Ovary (tissue), 9 donors: Measurements from ENCODE around the gene LACTB. TPM values are rescaled to one million over a fixed set of nuclear protein-coding genes. Genes with fewer than 3 reads are reported as not detected.

Experiments used
- DNase-seq, 5 donors: peaks; one replicate each; pipeline ENCODE4 v3.0.0-alpha.2; 2019 to 2020
- H3K27ac ChIP-seq, 2 donors: fragments of 200-600 bp; one replicate each; pipeline versions ENCODE4 v1.5.1 to v1.8.0; 2019 to 2022
- H3K27me3 ChIP-seq: fragments of 200-600 bp; one replicate; pipeline ENCODE4 v1.8.0; 2022
- H3K36me3 ChIP-seq: fragments of 200-600 bp; sonication (generic); one replicate; pipeline ENCODE4 v1.5.1; 2019
- H3K4me1 ChIP-seq: one replicate; pipeline ENCODE4 v1.8.1; 2013; ENCODE audit warnings: mild to moderate bottlenecking, moderate library complexity; ENCODE audit not compliant: insufficient read depth
- H3K4me3 ChIP-seq: fragments of 200-600 bp; sonication (generic); one replicate; pipeline ENCODE4 v1.5.1; 2017
- H3K9me3 ChIP-seq, 2 donors: fragments of 200-600 bp in 1 of 2; sonication (generic) in 1 of 2; one replicate each; pipeline versions ENCODE4 v1.5.1 to v1.8.1; 2013 to 2019; ENCODE audit warnings: mild to moderate bottlenecking in 1 of 2, moderate library complexity in 1 of 2
- EP300 ChIP-seq: sonication (generic); formaldehyde crosslinking; IDR thresholded peaks from one replicate; pipeline ENCODE4 v1.6.1; 2017; ENCODE audit warnings: antibody characterized with exemption
- POLR2A ChIP-seq: fragments of 450-650 bp; IDR thresholded peaks from one replicate; pipeline ENCODE4 v1.6.1; 2017; ENCODE audit warnings: antibody characterized with exemption, mild to moderate bottlenecking, moderate library complexity
- WGBS, 3 donors: extraction: QIAGEN DNeasy Blood & Tissue Kit in 1 of 3; methylation state at CpG; one replicate each; pipeline versions ENCODE4 v1.1.5 to v1.1.7; 2013 to 2017; 5-methylcytosine and 5-hydroxymethylcytosine counted together
- intact Hi-C, 4 donors: fragments of 100-400 bp; cut with DNase I; formaldehyde crosslinking; loops; one replicate each; pipeline versions ENCODE4 v1.11.0 to v1.15.1; 2022 to 2023
- polyA plus RNA-seq, 2 donors: library from polyadenylated mRNA; stranded (reverse); fragments of 200-250 nt in 1 of 2; fragments of 350-450 nt in 1 of 2; fragmentation: Illumina TruSeq in 1 of 2; extraction: RNeasy Lipid Tissue Mini Kit (QIAGEN cat#74804) in 1 of 2; gene quantifications; one replicate each; pipeline ENCODE4 v1.2.3, GENCODE V29; 2013 to 2014
- total RNA-seq, 7 donors: library from RNA; depleted of rRNA in 2 of 7; stranded (reverse); fragments of >200 nt in 2 of 7; fragmentation: NEBNext Ultra II Directional in 3 of 7; extraction: Animal tissue kit (Norgen Biotek cat#: 25700) in 3 of 7; gene quantifications; one replicate each; pipeline versions ENCODE4 v1.1.0 to v1.2.4, GENCODE V29; 2016 to 2023
- TF ChIP-seq, protein P1 (sequence below), 3 donors: fragments of 450-650 bp in 2 of 3; fragments of 200-600 bp in 1 of 3; IDR thresholded peaks; one replicate each; pipeline versions ENCODE4 v1.5.1 to v1.8.0; 2016 to 2022; ENCODE audit warnings: antibody characterized with exemption in 3 of 3, mild to moderate bottlenecking in 1 of 3
- donor health status: DM: no; HTN: no; CAD: no; lungs with moderate emphysema.
- donor health status: DM: no; HTN: no; CAD: no.
- donor health status: Bipolar disorder and iron deficiency.
- donor health status: DM: yes; HTN: yes; CAD: no.
- donor health status: DM: no; HTN: no; CAD: no.
- donor health status: DM: yes; HTN: yes; CAD: no.

The LACTB gene
- total and polyA plus RNA-seq, 9 donors: 7.5 to 27.9 (median 10.4) TPM

DNA sequence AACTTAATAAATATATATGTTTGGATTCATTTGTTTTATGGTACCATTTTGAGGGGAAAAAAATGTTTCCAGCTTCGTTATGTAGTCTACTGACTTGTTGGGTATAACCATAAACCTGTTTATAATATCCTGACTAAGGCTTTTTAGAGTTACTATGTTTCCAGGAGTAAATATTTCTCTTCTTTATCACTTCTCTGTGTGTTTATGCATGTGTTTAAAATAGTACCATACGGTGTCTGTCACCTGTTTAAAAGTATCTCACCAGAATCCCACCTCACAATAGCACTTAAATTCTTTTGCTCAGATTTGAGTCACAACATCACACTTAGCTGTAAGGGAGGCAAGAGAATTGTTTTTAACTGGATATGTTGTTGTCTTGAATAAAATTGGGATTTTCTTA is 15.1 kb downstream of the LACTB start:
- DNase-seq: no peak
- H3K27ac ChIP-seq: no peak overlapping the region
- no peaks in the 10 kb centered on the region for H3K9me3 ChIP-seq
- TF ChIP-seq, protein P1, sequence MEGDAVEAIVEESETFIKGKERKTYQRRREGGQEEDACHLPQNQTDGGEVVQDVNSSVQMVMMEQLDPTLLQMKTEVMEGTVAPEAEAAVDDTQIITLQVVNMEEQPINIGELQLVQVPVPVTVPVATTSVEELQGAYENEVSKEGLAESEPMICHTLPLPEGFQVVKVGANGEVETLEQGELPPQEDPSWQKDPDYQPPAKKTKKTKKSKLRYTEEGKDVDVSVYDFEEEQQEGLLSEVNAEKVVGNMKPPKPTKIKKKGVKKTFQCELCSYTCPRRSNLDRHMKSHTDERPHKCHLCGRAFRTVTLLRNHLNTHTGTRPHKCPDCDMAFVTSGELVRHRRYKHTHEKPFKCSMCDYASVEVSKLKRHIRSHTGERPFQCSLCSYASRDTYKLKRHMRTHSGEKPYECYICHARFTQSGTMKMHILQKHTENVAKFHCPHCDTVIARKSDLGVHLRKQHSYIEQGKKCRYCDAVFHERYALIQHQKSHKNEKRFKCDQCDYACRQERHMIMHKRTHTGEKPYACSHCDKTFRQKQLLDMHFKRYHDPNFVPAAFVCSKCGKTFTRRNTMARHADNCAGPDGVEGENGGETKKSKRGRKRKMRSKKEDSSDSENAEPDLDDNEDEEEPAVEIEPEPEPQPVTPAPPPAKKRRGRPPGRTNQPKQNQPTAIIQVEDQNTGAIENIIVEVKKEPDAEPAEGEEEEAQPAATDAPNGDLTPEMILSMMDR (IDR thresholded peaks at IDR 0.05): no peak
- TF ChIP-seq POLR2A (no peak), EP300 (no peak)
- WGBS, 3 donors: 44 to 52% (median 45%) methylated on average over 2 of the region's 2 CpGs
- intact Hi-C loops: no loop called here
- no peak overlapping the region for H3K4me3 ChIP-seq
- H3K27me3 ChIP-seq: no peaks in the 10 kb centered on the region
- H3K4me1 ChIP-seq: peaks cover 2% of the 10 kb centered on the region
- H3K36me3 ChIP-seq: no peaks in the 10 kb centered on the region

DNA sequence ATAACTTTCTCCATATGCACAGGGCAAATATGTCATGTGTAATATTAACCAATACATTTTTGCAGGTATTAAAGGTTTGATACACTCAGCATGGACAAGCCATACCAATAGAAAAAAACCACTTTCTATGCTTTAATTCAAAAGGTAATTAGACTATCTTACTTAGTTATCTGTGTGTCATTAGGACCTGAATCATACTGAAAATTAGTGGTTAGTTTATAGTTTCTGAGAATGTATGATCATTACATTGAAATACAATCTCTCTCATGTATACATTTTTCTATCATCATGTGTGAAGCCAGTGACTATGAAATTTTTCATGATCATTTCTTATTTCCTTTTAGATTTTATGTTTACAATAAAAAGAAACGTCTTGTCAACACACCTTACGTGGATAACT is 19.3 kb downstream of the LACTB start:
- Histone ChIP-seq H3K27me3 (no peaks in the 10 kb centered on the region), H3K27ac (no peak overlapping the region), H3K9me3 (no peaks in the 10 kb centered on the region), H3K4me1 (peaks cover 1% of the 10 kb centered on the region), H3K4me3 (no peak overlapping the region), H3K36me3 (no peaks in the 10 kb centered on the region)
- TF ChIP-seq, protein P1 (IDR thresholded peaks at IDR 0.05): no peak
- TF ChIP-seq POLR2A (no peak), EP300 (no peak)
- no peak for DNase-seq
- intact Hi-C loops: no loop called here
- WGBS, 3 donors: 92 to 98% (median 96%) methylated on average over 2 of the region's 2 CpGs

DNA sequence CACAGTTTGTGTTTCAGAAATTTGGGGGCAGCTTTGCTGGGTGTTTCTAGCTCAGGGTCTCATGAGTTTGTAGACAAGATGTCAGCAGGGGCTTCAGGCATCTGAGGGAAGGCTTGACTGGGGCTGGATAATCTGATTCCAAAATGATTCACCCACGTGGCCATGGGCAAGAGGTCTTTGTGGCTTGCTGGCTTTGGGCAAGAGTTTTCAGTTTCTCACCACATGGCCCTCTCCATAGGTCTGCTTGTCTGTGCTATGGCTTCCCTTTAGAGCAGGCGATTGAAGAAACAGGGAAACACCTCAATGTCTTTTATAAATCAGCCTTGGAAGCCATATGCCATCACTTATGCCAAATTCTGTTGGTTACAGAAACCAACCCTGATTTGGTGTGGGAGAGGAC is 23.8 kb downstream of the LACTB start:
- Histone ChIP-seq H3K4me3 (no peak overlapping the region), H3K4me1 (no peaks in the 10 kb centered on the region), H3K9me3 (no peaks in the 10 kb centered on the region), H3K27ac (no peak overlapping the region), H3K36me3 (no peaks in the 10 kb centered on the region), H3K27me3 (no peaks in the 10 kb centered on the region)
- WGBS, 3 donors: 89 to 98% (median 90%) methylated on average over 2 of the region's 2 CpGs
- intact Hi-C loops: no loop called here
- TF ChIP-seq EP300: no peak
- TF ChIP-seq, protein P1 (IDR thresholded peaks at IDR 0.05): no peak
- no peak for TF ChIP-seq POLR2A
- DNase-seq: no peak

- WGBS, 3 donors: 72 to 74% (median 73%) methylated on average over 3 of the region's 3 CpGs
- intact Hi-C loops: no loop called here
- no peak overlapping the region for H3K4me3 ChIP-seq
- no peak for DNase-seq
- no peaks in the 10 kb centered on the region for H3K4me1 ChIP-seq
- no peak overlapping the region for H3K27ac ChIP-seq
- H3K9me3 ChIP-seq: no peaks in the 10 kb centered on the region
- TF ChIP-seq POLR2A: no peak
- H3K36me3 ChIP-seq: no peaks in the 10 kb centered on the region
- H3K27me3 ChIP-seq: no peaks in the 10 kb centered on the region
Observed at GRCh38 chr15:63146684-63147083, 25.0 kb downstream of the LACTB start.

DNA sequence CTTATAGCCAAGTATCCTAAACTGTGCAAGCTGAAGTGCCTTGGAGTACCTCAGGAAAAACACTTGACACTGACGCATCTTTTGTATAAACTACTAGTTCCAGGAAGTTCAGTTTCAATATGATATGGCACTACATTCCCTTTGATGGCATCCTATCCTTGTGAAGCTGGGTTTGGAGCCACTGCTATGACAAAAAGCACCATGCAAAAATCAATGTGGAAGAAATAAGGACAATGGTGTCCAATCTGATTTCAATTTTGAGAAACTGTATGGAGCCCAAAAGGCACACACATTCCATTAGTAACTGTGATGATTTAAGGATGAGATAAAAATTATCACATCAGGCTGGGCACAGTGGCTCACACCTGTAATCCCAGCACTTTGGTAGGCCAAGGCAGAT is 30.0 kb downstream of the LACTB start:
- DNase-seq: no peak
- WGBS, 3 donors: 93 to 100% (median 96%) methylated on average over 1 of the region's 1 CpG
- intact Hi-C loops: loop anchor here in 2 of 4 donors (10.0 kb wide), 3 partner anchors 107 to 253 kb away; partner anchors contain the start of genes APH1B (in 1 of the 2) and TPM1 (in 1 of the 2)
- no peak overlapping the region for H3K4me3 ChIP-seq
- TF ChIP-seq, protein P1 (IDR thresholded peaks at IDR 0.05): no peak
- TF ChIP-seq POLR2A (no peak), EP300 (no peak)
- H3K36me3 ChIP-seq: no peaks in the 10 kb centered on the region
- H3K27me3 ChIP-seq: no peaks in the 10 kb centered on the region
- H3K4me1 ChIP-seq: peaks cover 2% of the 10 kb centered on the region
- H3K27ac ChIP-seq: no peak overlapping the region
- no peaks in the 10 kb centered on the region for H3K9me3 ChIP-seq
